HG03025 (cell line): ENCODE results near the gene PPP2R3A.
"Not testable (repeated sequence)": the region's sequence is repeated elsewhere in the genome, so short reads cannot be mapped to it uniquely, and the experiment has no call there.

Experiments
- ATAC-seq: cut with Tn5 transposase; IDR thresholded peaks from one replicate; pipeline ENCODE4 v1.9.1; 2021; ENCODE audit warnings: mild to moderate bottlenecking, moderate library complexity; ENCODE audit not compliant: unreplicated experiment, low FRiP score

PPP2R3A gene

GRCh38 chr3:136078421-136079364, 113.2 kb downstream of the PPP2R3A start:
- no peak for ATAC-seq

- ATAC-seq: not testable (repeated sequence)
These were observed 118.3 kb downstream of the PPP2R3A start for GRCh38 chr3:136083641-136084382.

GRCh38 chr3:136085067-136085466, 119.5 kb downstream of the PPP2R3A start:
- not testable (repeated sequence) for ATAC-seq

- no peak for ATAC-seq
These were observed 128.2 kb downstream of the PPP2R3A start for GRCh38 chr3:136093771-136094170.

- no peak for ATAC-seq
These were observed 139.5 kb downstream of the PPP2R3A start for GRCh38 chr3:136105044-136105443.

- no peak for ATAC-seq
These were observed 140.6 kb downstream of the PPP2R3A start for GRCh38 chr3:136106101-136106500.

GRCh38 chr3:136109499-136109898, 144.0 kb downstream of the PPP2R3A start:
- ATAC-seq: peak; percentile 94

- no peak for ATAC-seq
These were observed 145.0 kb downstream of the PPP2R3A start for GRCh38 chr3:136110481-136110880.

- ATAC-seq: no peak
These were observed 148.9 kb downstream of the PPP2R3A start for GRCh38 chr3:136114421-136114820.

GRCh38 chr3:136119332-136119731, 153.8 kb downstream of the PPP2R3A start:
- not testable (repeated sequence) for ATAC-seq

- not testable (repeated sequence) for ATAC-seq
These were observed 154.3 kb downstream of the PPP2R3A start for GRCh38 chr3:136119783-136120182.

- no peak for ATAC-seq
These were observed 155.1 kb downstream of the PPP2R3A start for GRCh38 chr3:136120373-136121348.

GRCh38 chr3:136122006-136122405, 156.5 kb downstream of the PPP2R3A start:
- no peak for ATAC-seq

- ATAC-seq: not testable (repeated sequence)
These were observed 166.1 kb downstream of the PPP2R3A start for GRCh38 chr3:136131647-136132046.

- ATAC-seq: no peak
These were observed 168.6 kb downstream of the PPP2R3A start for GRCh38 chr3:136134091-136134490.

GRCh38 chr3:136135039-136135802, 169.7 kb downstream of the PPP2R3A start:
- ATAC-seq: no peak

GRCh38 chr3:136136454-136136853, 170.9 kb downstream of the PPP2R3A start:
- ATAC-seq: no peak

- no peak for ATAC-seq
These were observed 175.8 kb downstream of the PPP2R3A start for GRCh38 chr3:136141291-136141785.

- no peak for ATAC-seq
These were observed 176.4 kb downstream of the PPP2R3A start for GRCh38 chr3:136141891-136142290.
